SU-DHL-6 (cell line): Measurements from ENCODE around the gene GPSM1.

ENCODE experiments used
- CTCF ChIP-seq: fragments of 200-600 bp; sonication (generic); IDR thresholded peaks from one replicate; pipeline ENCODE4 v1.5.1; 2017; ENCODE audit warnings: antibody characterized with exemption, mild to moderate bottlenecking, low read length, moderate library complexity; ENCODE audit not compliant: insufficient read depth, poor library complexity, severe bottlenecking
- EZH2phosphoT487 ChIP-seq: fragments of 200-600 bp; sonication (generic), shearing (Covaris generic); conservative IDR thresholded peaks from 2 replicates; pipeline ENCODE4 v1.6.1; 2018; ENCODE audit warnings: mild to moderate bottlenecking, antibody characterized with exemption, low read length, moderate library complexity, mixed read lengths

GRCh38 chr9:136354592-136355085 lies 27.3 kb downstream of the GPSM1 start:
- TF ChIP-seq CTCF (no peak), EZH2phosphoT487 (no peak)
